ENCODE measurements around the gene AGXT.

The AGXT gene

GRCh38 chr2:240886678-240887609, 18.3 kb downstream of the AGXT start:
- DNase-seq = no peak

GRCh38 chr2:240887631-240888030, 19.0 kb downstream of the AGXT start:
- no peak for DNase-seq

DNA sequence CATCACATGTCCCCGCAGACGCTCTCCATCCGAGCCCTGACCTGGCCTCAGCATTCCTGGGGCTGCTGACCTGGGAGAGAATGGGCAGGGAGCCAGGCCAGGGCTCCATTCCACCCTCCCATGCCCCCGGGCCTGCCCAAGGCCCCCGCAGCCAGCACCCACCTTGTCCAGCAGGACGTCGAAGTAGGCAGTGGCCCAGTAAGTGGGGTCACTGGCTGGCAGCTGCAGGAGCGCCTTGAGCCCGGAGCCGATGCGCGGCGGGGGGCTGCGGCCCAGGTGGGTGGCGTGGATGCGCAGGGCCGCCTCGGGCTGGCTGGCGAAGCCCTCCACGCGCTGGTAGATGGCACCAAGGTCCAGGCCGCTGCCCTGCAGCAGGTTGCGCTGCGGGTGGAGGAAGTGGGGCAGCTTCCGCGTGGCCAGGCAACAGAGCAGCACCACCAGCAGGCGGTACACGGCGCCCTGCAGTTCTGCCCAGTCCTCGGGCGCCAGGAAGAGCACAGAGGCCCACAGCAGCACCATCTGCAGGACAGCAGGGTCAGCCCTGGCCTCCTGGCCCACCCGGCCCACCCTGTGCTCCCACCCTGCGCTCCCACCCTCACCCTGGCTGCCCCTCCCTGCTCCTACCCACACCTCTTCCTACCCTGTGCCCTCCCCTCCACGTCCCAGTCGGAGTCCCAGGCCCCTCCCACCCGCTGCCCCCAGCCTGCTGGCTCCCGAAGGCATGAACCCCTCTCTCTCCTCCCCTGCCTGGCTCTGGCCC, 19.7 kb downstream of the AGXT start:
- DNase-seq = no peak

GRCh38 chr2:240888890-240889573, 20.4 kb downstream of the AGXT start:
- DNase-seq = no peak

GRCh38 chr2:240889601-240890560, 21.3 kb downstream of the AGXT start:
- no peak for DNase-seq

DNA sequence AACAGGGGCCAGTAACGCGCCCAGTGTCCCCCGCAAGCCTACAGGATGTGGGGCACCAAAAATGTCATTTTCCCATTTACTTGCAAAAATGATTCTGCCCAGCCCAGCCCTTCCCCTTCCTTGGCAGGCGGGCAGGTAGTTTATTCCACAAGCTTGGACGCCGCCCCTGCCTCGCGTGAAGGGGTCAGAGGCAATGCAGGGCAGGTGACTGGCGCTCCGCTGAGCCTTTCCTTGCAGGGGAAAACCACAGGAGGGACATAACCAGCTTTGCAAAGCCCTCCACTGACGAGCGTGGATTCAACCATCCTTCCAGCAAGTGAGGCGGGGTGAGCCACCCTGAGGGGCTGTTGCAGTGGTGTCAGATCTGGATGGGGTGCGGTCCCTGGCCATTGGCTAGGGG, 22.1 kb downstream of the AGXT start:
- no peak for DNase-seq

GRCh38 chr2:240891492-240892340, 23.1 kb downstream of the AGXT start:
- no peak for DNase-seq

DNA sequence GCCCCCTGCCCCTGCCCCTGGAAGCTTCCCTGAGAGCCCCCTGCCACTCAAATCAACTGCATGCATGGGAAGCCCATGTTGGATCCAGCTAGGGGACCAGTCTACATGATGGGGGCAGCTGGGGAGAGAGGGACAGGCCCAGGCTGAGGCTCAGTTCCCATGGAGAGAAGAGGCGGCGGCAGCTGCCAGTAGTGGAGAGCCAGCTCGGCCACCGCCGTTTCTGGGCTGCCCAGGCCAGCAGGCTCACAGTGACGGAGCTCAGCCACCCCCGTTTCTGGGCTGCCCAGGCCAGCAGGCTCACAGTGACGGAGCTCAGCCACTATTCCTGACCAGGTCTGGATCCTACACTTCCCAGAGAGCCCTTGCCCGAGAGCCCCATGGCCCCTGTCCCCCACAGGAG, 23.7 kb downstream of the AGXT start:
- no peak for DNase-seq

DNA sequence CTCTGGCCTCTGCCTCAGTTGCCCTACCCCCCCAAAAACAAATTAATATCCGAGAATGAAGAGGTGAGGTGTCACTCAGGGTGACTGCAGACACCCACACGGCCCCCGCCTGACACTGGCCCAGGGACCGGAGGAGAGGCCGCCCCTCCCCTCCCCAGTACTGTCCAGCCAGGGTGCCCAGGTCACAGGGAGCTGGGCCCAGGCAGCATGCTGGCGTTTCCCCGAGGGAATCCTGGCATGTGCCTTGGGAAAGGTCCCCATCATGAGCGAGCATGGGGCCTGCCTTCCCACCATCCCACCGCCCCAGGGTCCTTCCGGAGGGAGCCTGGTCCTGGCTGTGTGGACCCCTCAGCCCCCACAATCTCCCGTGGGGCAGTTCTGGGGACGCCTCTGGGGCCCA, 24.3 kb downstream of the AGXT start:
- DNase-seq = no peak

GRCh38 chr2:240893363-240893844, 24.8 kb downstream of the AGXT start:
- DNase-seq = no peak

- DNase-seq = no peak
Measured at GRCh38 chr2:240894006-240894405, 25.4 kb downstream of the AGXT start.

GRCh38 chr2:240894836-240895558, 26.4 kb downstream of the AGXT start:
- no peak for DNase-seq

GRCh38 chr2:240895656-240896388, 27.2 kb downstream of the AGXT start, which contains the start of gene MAB21L4:
Gene MAB21L4 (minus strand): TSS chr2:240896156. CDS start chr2:240895997, 159 bp downstream.
- no peak for DNase-seq

GRCh38 chr2:240896394-240896793, 27.8 kb downstream of the AGXT start:
- no peak for DNase-seq

- DNase-seq = no peak
Measured at GRCh38 chr2:240896871-240897692, 28.5 kb downstream of the AGXT start.

GRCh38 chr2:240898108-240898730, 29.6 kb downstream of the AGXT start:
- no peak for DNase-seq

DNA sequence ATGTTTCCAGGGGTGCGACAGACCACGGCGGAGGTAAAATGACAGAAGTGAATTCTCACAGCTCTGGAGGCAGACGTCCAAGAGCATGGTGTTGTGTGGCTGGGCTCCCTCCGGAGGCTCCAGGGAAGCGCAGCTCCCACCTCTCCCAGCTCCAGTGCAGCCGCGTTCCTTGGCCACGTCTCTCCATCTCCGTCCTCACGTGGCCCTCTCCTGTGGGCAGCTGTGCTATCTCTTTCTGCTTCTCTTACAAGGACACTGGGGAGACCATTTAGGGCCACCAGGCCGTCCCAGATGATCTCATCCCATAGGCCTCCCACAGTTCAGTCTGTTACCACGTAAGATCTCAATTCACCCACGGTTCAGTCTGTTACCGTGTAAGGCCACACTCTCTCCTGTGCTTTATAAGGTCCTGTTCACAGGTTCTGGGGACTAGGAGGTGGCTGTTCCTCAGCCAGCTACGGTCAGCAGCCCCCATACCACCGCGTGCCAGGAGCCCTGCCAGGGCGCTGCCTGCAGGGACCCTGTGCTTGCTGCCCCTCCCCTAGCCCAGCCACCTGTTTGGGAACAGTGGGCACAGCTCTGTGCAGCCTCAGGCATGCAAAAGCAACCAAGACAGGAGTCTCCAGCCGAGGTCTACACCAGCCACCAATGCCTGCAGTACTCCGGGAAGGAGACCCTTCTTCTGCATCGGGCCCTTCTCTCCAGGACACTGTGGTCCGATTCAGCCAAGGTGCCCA, 30.3 kb downstream of the AGXT start:
- DNase-seq = no peak

Data from OCI-M1 (cell line).